ENCODE data around the gene RAPGEF6. TPM values are rescaled to one million over a fixed set of nuclear protein-coding genes. Genes with fewer than 3 reads are reported as not detected.
A peak's percentile ranks its signal among the peaks of the same experiment; 100 is the strongest.
"Not testable (repeated sequence)": the region's sequence is repeated elsewhere in the genome, so short reads cannot be mapped to it uniquely, and the experiment has no call there.

The RAPGEF6 gene
- total RNA-seq, 1 donor from 2014 or later, result 18.9 TPM

DNA sequence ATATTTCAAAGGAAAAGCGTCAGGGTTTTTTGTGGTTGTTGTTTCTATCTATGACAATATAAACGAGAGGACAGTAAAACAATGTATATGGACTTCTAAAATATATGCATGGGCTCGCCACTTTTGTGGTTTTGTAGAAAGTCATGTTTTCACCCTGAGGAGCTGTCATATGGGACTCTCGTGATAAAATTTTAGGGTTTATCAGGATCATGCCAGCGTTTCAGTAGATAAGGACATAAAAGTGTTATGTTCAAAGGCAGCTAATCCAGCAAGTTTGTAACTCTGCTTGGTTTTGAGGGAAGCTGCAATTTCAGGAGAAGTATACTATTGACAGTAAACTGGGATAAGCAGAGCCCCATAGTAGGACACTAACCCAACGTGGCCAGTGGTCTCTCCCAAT is 250.9 kb downstream of the RAPGEF6 start:
- H3K36me3 Mint-ChIP-seq (ENCODE audit: unreplicated experiment), result no peaks in the 10 kb centered on the region
- H3K4me1 Mint-ChIP-seq (ENCODE audit: unreplicated experiment), result peaks cover 54% of the 10 kb centered on the region
- TF ChIP-seq, protein P1, sequence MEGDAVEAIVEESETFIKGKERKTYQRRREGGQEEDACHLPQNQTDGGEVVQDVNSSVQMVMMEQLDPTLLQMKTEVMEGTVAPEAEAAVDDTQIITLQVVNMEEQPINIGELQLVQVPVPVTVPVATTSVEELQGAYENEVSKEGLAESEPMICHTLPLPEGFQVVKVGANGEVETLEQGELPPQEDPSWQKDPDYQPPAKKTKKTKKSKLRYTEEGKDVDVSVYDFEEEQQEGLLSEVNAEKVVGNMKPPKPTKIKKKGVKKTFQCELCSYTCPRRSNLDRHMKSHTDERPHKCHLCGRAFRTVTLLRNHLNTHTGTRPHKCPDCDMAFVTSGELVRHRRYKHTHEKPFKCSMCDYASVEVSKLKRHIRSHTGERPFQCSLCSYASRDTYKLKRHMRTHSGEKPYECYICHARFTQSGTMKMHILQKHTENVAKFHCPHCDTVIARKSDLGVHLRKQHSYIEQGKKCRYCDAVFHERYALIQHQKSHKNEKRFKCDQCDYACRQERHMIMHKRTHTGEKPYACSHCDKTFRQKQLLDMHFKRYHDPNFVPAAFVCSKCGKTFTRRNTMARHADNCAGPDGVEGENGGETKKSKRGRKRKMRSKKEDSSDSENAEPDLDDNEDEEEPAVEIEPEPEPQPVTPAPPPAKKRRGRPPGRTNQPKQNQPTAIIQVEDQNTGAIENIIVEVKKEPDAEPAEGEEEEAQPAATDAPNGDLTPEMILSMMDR (IDR thresholded peaks at IDR 0.05), result no peak

DNA sequence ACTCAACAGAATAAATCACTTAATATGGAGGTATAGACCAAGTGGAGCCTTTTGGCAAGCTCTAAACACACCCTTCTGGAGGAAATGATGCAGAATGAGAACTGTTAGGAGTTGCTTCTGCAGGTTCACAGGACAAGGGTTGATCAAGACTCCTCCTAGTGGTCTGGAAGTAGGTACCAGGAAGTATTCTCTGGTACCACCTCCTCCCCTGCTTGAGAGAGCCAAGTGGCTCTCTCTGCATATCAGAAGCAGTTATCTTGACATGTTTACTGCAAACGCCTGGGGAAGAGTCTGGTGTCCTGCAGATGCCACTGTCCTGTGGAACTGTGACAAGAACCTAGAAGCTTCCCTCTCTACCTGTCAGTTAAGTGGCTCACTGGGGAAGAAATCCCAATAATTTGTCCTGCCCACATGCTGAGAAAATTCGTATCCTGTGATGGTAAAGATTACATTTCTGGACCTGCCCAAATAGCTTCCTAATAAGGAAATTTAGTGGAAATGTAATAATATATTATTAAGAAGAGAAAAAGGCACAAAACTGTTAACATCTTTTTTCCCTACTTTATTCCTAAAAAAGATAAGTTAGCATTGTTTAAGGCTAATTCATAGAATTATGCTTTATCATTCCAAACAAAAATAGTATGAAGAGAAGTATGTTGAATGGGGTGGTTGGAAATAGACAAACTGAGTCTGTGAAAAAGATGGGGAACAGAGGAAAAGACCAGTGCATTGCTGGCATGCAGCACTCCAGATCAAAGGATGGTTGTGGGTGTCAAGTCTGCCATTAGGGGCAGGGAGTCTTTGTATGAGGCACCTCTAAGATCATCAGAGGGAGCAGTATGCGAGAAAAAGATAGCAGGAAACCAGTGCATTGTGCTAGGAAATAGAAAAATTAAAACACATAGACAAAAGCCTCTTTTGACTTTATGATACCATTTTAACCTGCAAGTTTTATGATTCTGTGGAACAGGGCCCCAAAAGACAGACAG is 252.3 kb downstream of the RAPGEF6 start:
- H3K4me1 Mint-ChIP-seq (ENCODE audit: unreplicated experiment), result peaks cover 67% of the 10 kb centered on the region
- no peaks in the 10 kb centered on the region for H3K27me3 Mint-ChIP-seq (ENCODE audit: unreplicated experiment)
- no peak overlapping the region for H3K4me3 Mint-ChIP-seq (ENCODE audit: unreplicated experiment)
- DNase-seq (ENCODE audit: extremely low spot score, unreplicated experiment), result no peak
- H3K27ac Mint-ChIP-seq (ENCODE audit: unreplicated experiment), result no peak overlapping the region
- no peaks in the 10 kb centered on the region for H3K9me3 Mint-ChIP-seq (ENCODE audit: unreplicated experiment)
- no peaks in the 10 kb centered on the region for H3K36me3 Mint-ChIP-seq (ENCODE audit: unreplicated experiment)
- TF ChIP-seq, protein P1 (IDR thresholded peaks at IDR 0.05), result peak; percentile 53

More for the DNA sequence above, 250.9 kb downstream of the RAPGEF6 start:
- Mint-ChIP-seq H3K27me3 (ENCODE audit: unreplicated experiment) (no peaks in the 10 kb centered on the region), H3K9me3 (ENCODE audit: unreplicated experiment) (no peaks in the 10 kb centered on the region), H3K4me3 (ENCODE audit: unreplicated experiment) (no peak overlapping the region), H3K27ac (ENCODE audit: unreplicated experiment) (no peak overlapping the region)
- no peak for DNase-seq (ENCODE audit: extremely low spot score, unreplicated experiment)

GRCh38 chr5:131381777-131382176 is 253.3 kb downstream of the RAPGEF6 start:
- no peaks in the 10 kb centered on the region for H3K36me3 Mint-ChIP-seq (ENCODE audit: unreplicated experiment)
- no peaks in the 10 kb centered on the region for H3K27me3 Mint-ChIP-seq (ENCODE audit: unreplicated experiment)
- H3K4me1 Mint-ChIP-seq (ENCODE audit: unreplicated experiment), result peaks cover 69% of the 10 kb centered on the region
- DNase-seq (ENCODE audit: extremely low spot score, unreplicated experiment), result no peak
- TF ChIP-seq, protein P1 (IDR thresholded peaks at IDR 0.05), result no peak
- H3K9me3 Mint-ChIP-seq (ENCODE audit: unreplicated experiment), result no peaks in the 10 kb centered on the region
- no peak overlapping the region for H3K4me3 Mint-ChIP-seq (ENCODE audit: unreplicated experiment)
- no peak overlapping the region for H3K27ac Mint-ChIP-seq (ENCODE audit: unreplicated experiment)

- Mint-ChIP-seq H3K27ac (ENCODE audit: unreplicated experiment) (peak overlapping the region; percentile 78), H3K4me3 (ENCODE audit: unreplicated experiment) (no peak overlapping the region), H3K4me1 (ENCODE audit: unreplicated experiment) (peaks cover 64% of the 10 kb centered on the region), H3K27me3 (ENCODE audit: unreplicated experiment) (no peaks in the 10 kb centered on the region), H3K9me3 (ENCODE audit: unreplicated experiment) (no peaks in the 10 kb centered on the region), H3K36me3 (ENCODE audit: unreplicated experiment) (no peaks in the 10 kb centered on the region)
- no peak for DNase-seq (ENCODE audit: extremely low spot score, unreplicated experiment)
- TF ChIP-seq, protein P1 (IDR thresholded peaks at IDR 0.05), result no peak
These were observed 254.0 kb downstream of the RAPGEF6 start for GRCh38 chr5:131381021-131381420.

- peak overlapping the region; percentile 90 for H3K27ac Mint-ChIP-seq (ENCODE audit: unreplicated experiment)
- peaks cover 65% of the 10 kb centered on the region for H3K4me1 Mint-ChIP-seq (ENCODE audit: unreplicated experiment)
- DNase-seq (ENCODE audit: extremely low spot score, unreplicated experiment); H3K27me3 Mint-ChIP-seq (ENCODE audit: unreplicated experiment); H3K4me3 Mint-ChIP-seq (ENCODE audit: unreplicated experiment); H3K9me3 Mint-ChIP-seq (ENCODE audit: unreplicated experiment); H3K36me3 Mint-ChIP-seq (ENCODE audit: unreplicated experiment): not testable (repeated sequence)
These were observed 254.8 kb downstream of the RAPGEF6 start for GRCh38 chr5:131380238-131380637.

Measured in osteocyte (in vitro differentiated cells).